Stimulated activated CD4-positive, alpha-beta T cell treated with anti-CD3 and anti-CD28 coated beads, TNF-alpha, amount 100 ng/mL, for 4 hours (primary cell): ENCODE results near the gene SLC6A9.

Experiments used
- DNase-seq, 3 experiments: peaks; one replicate each; pipeline ENCODE4 v3.0.0-alpha.2; 2020; ENCODE audit warnings: low read depth in 3 of 3

SLC6A9 gene

GRCh38 chr1:44002165-44002564, 29.1 kb downstream of the SLC6A9 start:
- no peak for DNase-seq

- DNase-seq, result no peak
These were observed 31.1 kb downstream of the SLC6A9 start for GRCh38 chr1:44000122-44000665.

- DNase-seq, result no peak
These were observed 31.8 kb downstream of the SLC6A9 start for GRCh38 chr1:43999455-43999854.

GRCh38 chr1:43998000-43998378, 33.3 kb downstream of the SLC6A9 start:
- DNase-seq, result no peak

GRCh38 chr1:43997295-43997999, 33.8 kb downstream of the SLC6A9 start:
- no peak for DNase-seq

- no peak for DNase-seq
These were observed 34.5 kb downstream of the SLC6A9 start for GRCh38 chr1:43996733-43997115.

- DNase-seq, result no peak
These were observed 35.1 kb downstream of the SLC6A9 start for GRCh38 chr1:43995984-43996732.

- DNase-seq, result no peak
These were observed 36.2 kb downstream of the SLC6A9 start for GRCh38 chr1:43994794-43995790.

- no peak for DNase-seq
These were observed 37.2 kb downstream of the SLC6A9 start for GRCh38 chr1:43994071-43994470.

GRCh38 chr1:43993206-43993914, 37.9 kb downstream of the SLC6A9 start:
- no peak for DNase-seq

- no peak for DNase-seq
These were observed 38.8 kb downstream of the SLC6A9 start for GRCh38 chr1:43992232-43992995.

- DNase-seq, result peak; percentile 49 to 55 (median 49)
These were observed 39.6 kb downstream of the SLC6A9 start, which contains the start of gene CCDC24 for GRCh38 chr1:43991476-43992231. CCDC24 (plus strand) TSS chr1:43991599; CDS start chr1:43991879, 280 bp downstream.

GRCh38 chr1:43991200-43991475, 40.1 kb downstream of the SLC6A9 start:
- DNase-seq, result no peak

GRCh38 chr1:43990271-43991199, 40.7 kb downstream of the SLC6A9 start:
- no peak for DNase-seq

GRCh38 chr1:43987159-43987902, 43.9 kb downstream of the SLC6A9 start:
- DNase-seq, result no peak

- no peak for DNase-seq
These were observed 44.5 kb downstream of the SLC6A9 start for GRCh38 chr1:43986712-43987111.

GRCh38 chr1:43985984-43986595, 45.2 kb downstream of the SLC6A9 start:
- DNase-seq, result no peak

GRCh38 chr1:43984855-43985254, 46.4 kb downstream of the SLC6A9 start:
- DNase-seq, result no peak
